ENCODE measurements around the gene CENPB. TPM values are rescaled to one million over a fixed set of nuclear protein-coding genes. Genes with fewer than 3 reads are reported as not detected.

CENPB gene
- total RNA-seq, 1 experiment from 2014 or later: 84.3 TPM

DNA sequence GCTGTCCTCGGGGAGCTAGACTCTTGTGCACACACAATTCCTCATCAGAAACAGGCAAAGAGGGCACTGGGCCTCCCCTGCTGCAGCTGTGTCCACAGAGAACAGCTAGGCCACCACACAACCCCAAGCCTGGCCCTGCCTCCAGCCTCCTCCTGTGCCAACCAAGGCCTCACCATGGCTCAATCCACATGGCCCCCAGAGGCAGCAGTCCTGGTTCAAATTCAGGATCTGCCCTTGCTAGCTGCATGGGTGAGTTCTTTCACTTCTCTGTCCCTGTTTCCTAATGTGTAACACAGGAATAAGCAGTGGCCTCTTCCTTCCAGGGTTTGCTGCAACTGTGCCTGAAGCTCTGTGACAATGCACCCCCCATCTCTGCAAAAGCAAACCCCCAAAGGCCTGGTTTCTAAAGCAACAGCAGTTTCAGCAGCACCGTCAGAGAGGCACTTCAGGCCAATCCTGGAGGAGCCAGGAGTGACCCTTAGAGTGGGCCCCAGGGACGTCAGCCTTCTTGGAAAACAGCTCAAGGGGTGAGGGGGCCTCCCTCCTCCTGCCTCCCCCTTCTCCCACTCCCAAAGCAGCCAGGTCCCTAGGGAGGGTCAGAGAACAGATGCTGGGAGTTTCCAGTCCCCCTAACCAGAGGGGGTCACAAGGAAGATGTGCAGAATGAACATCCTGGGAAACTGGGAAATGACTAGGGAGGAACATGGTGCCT is 21.2 kb downstream of the CENPB start:
- Mint-ChIP-seq H3K27me3 (ENCODE audit: insufficient read depth, unreplicated experiment) (no peaks in the 10 kb centered on the region), H3K4me1 (ENCODE audit: low read depth, unreplicated experiment) (peaks cover 7% of the 10 kb centered on the region), H3K27ac (ENCODE audit: unreplicated experiment) (no peak overlapping the region), H3K4me3 (ENCODE audit: unreplicated experiment) (no peak overlapping the region), H3K36me3 (ENCODE audit: insufficient read depth, unreplicated experiment) (peaks cover 8% of the 10 kb centered on the region), H3K9me3 (ENCODE audit: unreplicated experiment) (no peaks in the 10 kb centered on the region)
- Histone ChIP-seq H3K9me3 (no peaks in the 10 kb centered on the region), H3K4me1 (peaks cover 11% of the 10 kb centered on the region), H3K36me3 (ENCODE audit: control insufficient read depth, insufficient read depth, low read length) (no peaks in the 10 kb centered on the region), H3K27me3 (replicated peaks; ENCODE audit: control insufficient read depth, insufficient read depth, low read length) (no peaks in the 10 kb centered on the region), H3K4me3 (ENCODE audit: low read depth, low read length) (no peak overlapping the region)
- ChIA-PET POLR2A (no interaction called here), CTCF (interaction anchor here (3.8 kb wide), 1 partner anchor 16 kb away, joined by 38 read pairs; the partner anchor contains the start of gene SPEF1)
- intact Hi-C loops (cut with micrococcal nuclease; ENCODE audit: unreplicated experiment): no loop called here
- BruUV-seq (replicated peaks): no TSS peak
- TF ChIP-seq, protein P1, sequence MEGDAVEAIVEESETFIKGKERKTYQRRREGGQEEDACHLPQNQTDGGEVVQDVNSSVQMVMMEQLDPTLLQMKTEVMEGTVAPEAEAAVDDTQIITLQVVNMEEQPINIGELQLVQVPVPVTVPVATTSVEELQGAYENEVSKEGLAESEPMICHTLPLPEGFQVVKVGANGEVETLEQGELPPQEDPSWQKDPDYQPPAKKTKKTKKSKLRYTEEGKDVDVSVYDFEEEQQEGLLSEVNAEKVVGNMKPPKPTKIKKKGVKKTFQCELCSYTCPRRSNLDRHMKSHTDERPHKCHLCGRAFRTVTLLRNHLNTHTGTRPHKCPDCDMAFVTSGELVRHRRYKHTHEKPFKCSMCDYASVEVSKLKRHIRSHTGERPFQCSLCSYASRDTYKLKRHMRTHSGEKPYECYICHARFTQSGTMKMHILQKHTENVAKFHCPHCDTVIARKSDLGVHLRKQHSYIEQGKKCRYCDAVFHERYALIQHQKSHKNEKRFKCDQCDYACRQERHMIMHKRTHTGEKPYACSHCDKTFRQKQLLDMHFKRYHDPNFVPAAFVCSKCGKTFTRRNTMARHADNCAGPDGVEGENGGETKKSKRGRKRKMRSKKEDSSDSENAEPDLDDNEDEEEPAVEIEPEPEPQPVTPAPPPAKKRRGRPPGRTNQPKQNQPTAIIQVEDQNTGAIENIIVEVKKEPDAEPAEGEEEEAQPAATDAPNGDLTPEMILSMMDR (IDR thresholded peaks at IDR 0.05; ENCODE audit: insufficient read depth in 1 of 2, low read depth in 1 of 2, low read length in 1 of 2, severe bottlenecking in 1 of 2, unreplicated experiment in 1 of 2): no peak
- DNase-seq: no peak

DNA sequence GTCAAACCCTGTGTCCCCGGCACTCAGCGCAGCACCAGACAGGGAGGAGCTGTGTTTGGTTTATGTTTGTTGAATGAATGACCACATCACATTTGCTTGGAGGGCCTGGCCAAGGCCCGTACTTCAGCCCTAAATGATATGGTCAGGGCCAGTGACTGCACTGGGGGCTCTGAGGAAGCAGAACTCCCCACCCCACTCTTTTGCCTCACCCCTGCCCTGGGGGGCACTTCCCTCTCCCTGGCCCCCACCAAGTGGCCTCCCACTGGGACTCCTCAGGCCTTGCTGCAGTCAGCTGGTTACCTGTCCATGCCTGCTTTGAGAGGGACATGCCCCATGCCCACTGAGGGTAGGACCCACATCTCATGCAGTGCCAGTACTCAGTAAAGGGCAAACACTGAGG is 21.9 kb downstream of the CENPB start:
- CTCF ChIA-PET: interaction anchor here (1.2 kb wide), 1 partner anchor 54 kb away, joined by 6 read pairs; no protein-coding TSS in a partner anchor
- POLR2A ChIA-PET: no interaction called here

DNA sequence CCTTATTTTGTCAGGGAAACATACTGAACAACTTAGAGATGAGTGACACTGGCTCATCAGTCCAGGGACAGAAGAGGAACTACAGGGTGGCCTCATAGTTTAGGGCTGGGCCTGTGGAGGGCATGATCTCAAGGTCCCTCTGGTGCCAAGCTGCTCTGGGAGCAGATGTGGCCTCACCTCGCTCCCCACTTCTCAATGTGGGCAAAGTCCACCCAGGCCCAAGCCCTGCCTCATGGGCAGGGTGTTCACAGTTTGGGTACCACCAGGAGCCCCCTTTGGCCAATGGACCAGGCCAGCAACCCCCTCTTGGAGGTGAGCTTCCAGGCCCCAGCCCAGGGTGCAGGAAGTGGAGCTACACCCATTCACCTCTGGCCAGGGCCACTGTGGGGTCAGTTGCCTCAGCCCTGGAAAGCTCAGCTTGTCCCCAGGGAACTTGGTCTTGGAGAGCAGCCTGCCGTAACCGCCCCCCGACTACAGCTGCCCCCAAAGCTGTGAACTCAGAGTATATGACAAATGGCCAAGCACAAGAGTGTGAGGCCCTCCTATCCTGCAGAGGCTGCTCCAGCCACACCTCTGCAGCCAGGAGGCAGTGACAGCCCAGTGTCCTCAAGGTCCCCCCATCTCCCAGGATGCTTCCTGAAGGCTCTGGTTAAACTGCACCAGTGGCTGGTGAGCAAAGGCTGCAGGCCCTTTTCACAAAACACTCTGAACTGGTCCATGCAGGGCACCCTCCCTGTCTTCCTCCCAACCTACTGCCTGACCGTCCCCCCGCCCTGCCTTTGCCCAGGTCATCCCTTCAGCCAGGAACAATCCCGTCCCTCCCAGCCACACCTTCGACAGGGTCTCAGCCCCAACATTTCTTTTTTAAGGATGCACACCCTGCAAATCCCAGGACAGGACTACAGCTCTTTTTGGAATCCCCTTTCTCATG is 22.6 kb downstream of the CENPB start:
- intact Hi-C loops (cut with micrococcal nuclease; ENCODE audit: unreplicated experiment): no loop called here
- POLR2A ChIA-PET: no interaction called here
- no peaks in the 10 kb centered on the region for H3K9me3 Mint-ChIP-seq (ENCODE audit: unreplicated experiment)
- no peaks in the 10 kb centered on the region for H3K36me3 ChIP-seq (ENCODE audit: control insufficient read depth, insufficient read depth, low read length)
- no peak overlapping the region for H3K4me3 Mint-ChIP-seq (ENCODE audit: unreplicated experiment)
- no peak overlapping the region for H3K4me3 ChIP-seq (ENCODE audit: low read depth, low read length)
- no TSS peak for BruUV-seq (replicated peaks)
- H3K27me3 Mint-ChIP-seq (ENCODE audit: insufficient read depth, unreplicated experiment): no peaks in the 10 kb centered on the region
- peaks cover 11% of the 10 kb centered on the region for H3K4me1 ChIP-seq
- no peak overlapping the region for H3K27ac Mint-ChIP-seq (ENCODE audit: unreplicated experiment)
- no peaks in the 10 kb centered on the region for H3K27me3 ChIP-seq (replicated peaks; ENCODE audit: control insufficient read depth, insufficient read depth, low read length)
- TF ChIP-seq, protein P1 (IDR thresholded peaks at IDR 0.05; ENCODE audit: insufficient read depth in 1 of 2, low read depth in 1 of 2, low read length in 1 of 2, severe bottlenecking in 1 of 2, unreplicated experiment in 1 of 2): no peak
- no peak for DNase-seq
- peaks cover 13% of the 10 kb centered on the region for H3K36me3 Mint-ChIP-seq (ENCODE audit: insufficient read depth, unreplicated experiment)
- H3K4me1 Mint-ChIP-seq (ENCODE audit: low read depth, unreplicated experiment): peaks cover 3% of the 10 kb centered on the region
- CTCF ChIA-PET: interaction anchor here (0.5 to 1.2 kb wide), 3 partner anchors 53 to 542 kb away, joined by 3 to 6 read pairs (median 5); no protein-coding TSS in a partner anchor
- no peaks in the 10 kb centered on the region for H3K9me3 ChIP-seq

More for the DNA sequence above, 21.9 kb downstream of the CENPB start:
- TF ChIP-seq, protein P1 (IDR thresholded peaks at IDR 0.05; ENCODE audit: insufficient read depth in 1 of 2, low read depth in 1 of 2, low read length in 1 of 2, severe bottlenecking in 1 of 2, unreplicated experiment in 1 of 2): no peak
- Histone ChIP-seq H3K4me1 (peaks cover 11% of the 10 kb centered on the region), H3K36me3 (ENCODE audit: control insufficient read depth, insufficient read depth, low read length) (no peaks in the 10 kb centered on the region), H3K9me3 (no peaks in the 10 kb centered on the region), H3K27me3 (replicated peaks; ENCODE audit: control insufficient read depth, insufficient read depth, low read length) (no peaks in the 10 kb centered on the region), H3K4me3 (ENCODE audit: low read depth, low read length) (no peak overlapping the region)
- intact Hi-C loops (cut with micrococcal nuclease; ENCODE audit: unreplicated experiment): no loop called here
- no peaks in the 10 kb centered on the region for H3K9me3 Mint-ChIP-seq (ENCODE audit: unreplicated experiment)
- no peak for DNase-seq
- BruUV-seq (replicated peaks): no TSS peak
- no peak overlapping the region for H3K4me3 Mint-ChIP-seq (ENCODE audit: unreplicated experiment)
- H3K4me1 Mint-ChIP-seq (ENCODE audit: low read depth, unreplicated experiment): peaks cover 7% of the 10 kb centered on the region
- peaks cover 12% of the 10 kb centered on the region for H3K36me3 Mint-ChIP-seq (ENCODE audit: insufficient read depth, unreplicated experiment)
- H3K27me3 Mint-ChIP-seq (ENCODE audit: insufficient read depth, unreplicated experiment): no peaks in the 10 kb centered on the region
- H3K27ac Mint-ChIP-seq (ENCODE audit: unreplicated experiment): no peak overlapping the region
